AG20443 (cell line): ENCODE results near the gene EIF4E1B.
"Not testable (repeated sequence)": the region's sequence is repeated elsewhere in the genome, so short reads cannot be mapped to it uniquely, and the experiment has no call there.

ENCODE experiments used
- DNase-seq: peaks from one replicate; pipeline ENCODE4 v3.0.0; 2012; ENCODE audit warnings: low spot score, mixed read lengths

EIF4E1B gene, protein sequence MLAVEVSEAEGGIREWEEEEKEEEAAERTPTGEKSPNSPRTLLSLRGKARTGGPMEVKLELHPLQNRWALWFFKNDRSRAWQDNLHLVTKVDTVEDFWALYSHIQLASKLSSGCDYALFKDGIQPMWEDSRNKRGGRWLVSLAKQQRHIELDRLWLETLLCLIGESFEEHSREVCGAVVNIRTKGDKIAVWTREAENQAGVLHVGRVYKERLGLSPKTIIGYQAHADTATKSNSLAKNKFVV

DNA sequence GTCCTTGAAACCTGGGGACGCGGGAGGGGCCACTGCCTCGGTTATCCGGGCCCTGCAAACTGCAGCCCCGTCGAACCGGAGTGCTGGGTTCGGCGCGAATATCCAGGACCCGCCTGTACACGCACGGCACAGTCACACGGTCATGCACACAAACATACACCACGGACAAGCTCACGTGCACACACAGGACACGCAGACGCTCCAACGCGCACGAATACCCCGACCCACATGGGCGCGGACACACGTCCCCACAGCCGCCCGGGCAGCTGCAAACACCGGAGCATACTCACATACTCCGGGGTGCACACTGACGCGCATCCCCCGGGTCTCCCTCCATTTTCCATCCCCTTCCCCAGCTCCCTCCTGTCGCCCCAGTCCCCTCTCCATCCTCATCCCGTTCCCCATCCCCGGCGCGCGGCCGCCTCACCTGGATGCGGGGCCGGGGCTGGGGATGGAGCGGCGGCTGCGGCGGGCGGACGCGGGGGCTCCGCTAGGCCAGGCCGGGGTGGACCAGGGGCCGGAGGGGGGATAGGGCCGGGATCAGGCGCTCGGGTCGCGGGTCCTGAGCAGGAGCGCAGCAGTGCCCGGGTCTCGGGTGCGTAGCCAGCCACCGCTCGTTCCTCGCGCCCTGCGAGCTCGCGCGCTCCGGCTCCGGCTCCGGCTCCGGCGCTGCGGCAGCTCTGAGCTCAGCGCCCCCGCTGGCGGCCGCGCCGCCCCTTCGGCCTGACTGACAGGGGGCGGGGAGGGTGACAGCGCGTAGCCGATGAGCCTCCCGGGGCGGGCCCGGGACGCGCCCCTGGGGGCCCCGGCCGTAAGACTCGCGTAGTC is at the start of gene EIF4E1B, which contains the start of gene SNCB:
EIF4E1B (plus strand) TSS at position 823 of the 828 bp plus-strand sequence. CDS start 12,113 bp downstream, outside the sequence.
SNCB (minus strand) TSS at position 682 of the 828 bp plus-strand sequence. CDS start 880 bp downstream, outside the sequence.
- DNase-seq = peak; percentile 79

DNA sequence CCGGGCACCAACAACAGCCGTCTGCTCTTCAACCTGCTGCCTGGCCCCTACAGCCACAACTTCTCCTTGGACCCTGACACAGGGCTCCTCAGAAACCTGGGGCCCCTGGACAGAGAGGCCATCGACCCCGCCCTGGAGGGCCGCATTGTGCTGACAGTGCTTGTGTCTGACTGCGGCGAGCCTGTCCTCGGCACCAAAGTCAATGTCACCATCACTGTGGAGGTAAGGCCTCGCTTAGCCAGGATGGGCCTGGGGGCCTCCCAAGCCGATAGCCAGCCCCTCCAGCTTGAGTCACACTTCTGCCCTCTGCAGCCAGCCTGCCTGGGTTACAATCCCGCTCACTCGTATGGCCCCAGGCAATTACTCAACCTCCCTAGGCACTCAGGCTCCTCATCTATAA is 49.1 kb upstream of the EIF4E1B start:
- no peak for DNase-seq

DNA sequence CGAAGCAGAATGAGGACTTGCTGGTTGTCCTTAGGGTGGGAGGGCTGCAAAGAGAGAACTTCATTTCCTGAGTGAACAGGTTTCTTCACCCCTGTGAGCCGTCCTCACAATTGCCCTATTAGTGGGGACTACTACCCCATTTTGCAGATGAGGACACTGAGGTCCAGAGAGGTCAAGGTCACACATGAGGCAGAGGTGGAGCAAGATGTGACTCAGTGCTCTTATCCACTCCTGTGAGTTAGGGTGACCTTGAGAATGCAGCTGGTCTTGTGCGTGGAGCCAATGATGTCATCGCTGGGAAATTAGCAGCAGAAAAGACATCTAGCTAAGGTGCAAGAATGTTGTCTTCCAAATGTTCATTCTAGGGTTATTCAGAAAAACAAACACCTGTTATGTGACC is 47.4 kb upstream of the EIF4E1B start:
- DNase-seq = no peak

DNA sequence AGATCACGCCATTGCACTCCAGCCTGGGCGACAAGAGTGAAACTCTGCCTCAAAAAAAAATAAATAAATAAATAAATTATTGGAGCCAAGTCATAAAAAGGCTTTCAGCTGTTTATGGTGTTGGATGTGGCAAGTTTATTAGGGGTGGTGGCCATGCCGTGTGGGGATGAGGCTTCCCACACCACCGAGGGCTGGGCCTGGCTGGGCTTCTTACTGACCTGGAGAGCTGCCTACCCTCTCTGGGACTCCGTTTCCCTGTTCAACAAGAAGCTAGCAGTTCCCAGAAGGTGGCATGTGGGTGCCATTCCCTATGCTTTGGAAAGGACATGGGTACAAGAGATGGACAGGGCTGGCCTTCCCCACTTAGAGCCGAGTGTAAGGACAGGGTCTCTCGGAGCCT is 43.1 kb upstream of the EIF4E1B start:
- no peak for DNase-seq

DNA sequence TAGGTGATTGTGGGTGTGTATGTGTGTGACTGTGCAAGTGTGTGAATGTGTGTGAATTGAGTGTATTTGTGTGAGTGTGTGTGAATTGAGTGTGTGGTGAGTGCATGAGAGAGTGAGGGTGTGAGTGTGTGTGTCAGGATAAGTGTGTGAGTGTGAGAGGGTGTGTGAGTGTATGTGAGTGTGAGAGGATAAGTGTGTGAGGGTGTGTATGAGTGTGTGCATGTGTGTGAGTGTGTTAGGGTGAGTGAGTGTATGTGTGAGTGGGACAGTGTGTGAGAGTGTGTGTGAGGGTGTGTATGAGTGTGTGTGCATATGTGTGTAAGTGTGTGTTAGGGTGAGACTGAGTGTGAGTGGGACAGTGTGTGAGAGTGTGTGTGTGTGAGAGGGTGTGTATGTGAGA is 42.2 kb upstream of the EIF4E1B start:
- no peak for DNase-seq

DNA sequence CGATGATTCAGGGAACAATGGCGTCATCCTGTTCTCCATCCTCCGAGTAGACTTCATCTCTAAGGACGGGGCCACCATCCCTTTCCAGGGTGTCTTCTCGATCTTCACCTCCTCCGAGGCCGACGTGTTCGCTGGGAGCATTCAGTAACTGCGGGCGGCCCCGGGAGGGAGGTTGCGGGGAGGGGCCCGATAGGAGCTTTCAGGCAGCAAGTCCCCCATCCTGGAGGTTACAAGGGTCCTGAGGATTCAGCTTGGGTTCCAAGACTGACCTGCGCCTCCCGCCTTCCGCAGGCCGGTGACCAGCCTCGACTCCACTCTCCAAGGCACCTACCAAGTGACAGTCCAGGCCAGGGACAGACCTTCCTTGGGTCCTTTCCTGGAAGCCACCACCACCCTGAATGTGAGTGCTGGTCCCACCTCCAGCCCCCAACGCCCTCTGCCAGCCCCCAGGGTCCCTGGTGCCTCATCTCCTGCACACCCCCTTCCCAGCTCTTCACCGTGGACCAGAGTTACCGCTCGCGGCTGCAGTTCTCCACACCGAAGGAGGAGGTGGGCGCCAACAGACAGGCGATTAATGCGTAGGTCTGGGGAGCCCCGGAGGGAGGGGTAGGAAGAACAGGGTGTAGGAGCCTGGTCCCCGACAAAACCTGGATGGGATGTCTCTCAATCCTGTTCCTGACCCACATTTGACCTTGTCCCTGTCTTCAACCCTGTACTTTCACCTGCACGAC is 41.3 kb upstream of the EIF4E1B start:
- no peak for DNase-seq

DNA sequence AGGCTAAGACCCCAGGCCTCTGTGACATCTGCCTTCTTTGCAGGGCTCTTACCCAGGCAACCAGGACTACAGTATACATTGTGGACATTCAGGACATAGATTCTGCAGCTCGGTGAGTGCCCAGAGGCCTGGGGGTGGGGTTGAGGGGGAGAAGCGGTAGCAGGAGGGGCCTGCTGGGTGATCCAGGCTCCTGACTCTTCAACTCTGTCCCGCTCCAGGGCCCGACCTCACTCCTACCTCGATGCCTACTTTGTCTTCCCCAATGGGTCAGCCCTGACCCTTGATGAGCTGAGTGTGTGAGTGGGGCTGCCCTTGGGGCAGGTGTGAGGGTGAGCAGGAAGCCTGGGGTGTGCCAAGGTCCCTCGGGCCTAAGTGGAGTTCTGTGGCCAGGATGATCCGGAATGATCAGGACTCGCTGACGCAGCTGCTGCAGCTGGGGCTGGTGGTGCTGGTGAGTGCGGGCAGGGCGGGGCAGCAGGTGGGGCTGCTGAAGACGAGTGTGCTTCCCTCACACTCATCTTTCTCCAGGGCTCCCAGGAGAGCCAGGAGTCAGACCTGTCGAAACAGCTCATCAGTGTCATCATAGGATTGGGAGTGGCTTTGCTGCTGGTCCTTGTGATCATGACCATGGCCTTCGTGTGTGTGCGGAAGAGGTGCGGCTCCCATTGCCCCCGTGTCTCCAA is 40.3 kb upstream of the EIF4E1B start:
- DNase-seq = no peak

DNA sequence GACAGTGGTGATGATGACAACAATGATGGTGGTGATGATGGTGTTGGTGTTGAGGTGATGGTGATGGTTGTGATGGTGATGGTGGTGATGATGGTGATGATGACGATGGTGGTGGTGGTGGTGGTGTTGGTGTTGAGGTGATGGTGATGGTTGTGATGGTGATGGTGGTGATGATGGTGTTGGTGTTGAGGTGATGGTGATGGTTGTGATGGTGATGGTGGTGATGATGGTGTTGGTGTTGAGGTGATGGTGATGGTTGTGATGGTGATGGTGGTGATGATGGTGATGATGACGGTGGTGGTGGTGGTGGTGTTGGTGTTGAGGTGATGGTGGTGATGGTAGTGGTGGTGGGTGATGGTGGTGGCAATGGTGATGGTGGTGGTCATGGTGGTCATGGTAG is 38.8 kb upstream of the EIF4E1B start:
- DNase-seq = not testable (repeated sequence)

DNA sequence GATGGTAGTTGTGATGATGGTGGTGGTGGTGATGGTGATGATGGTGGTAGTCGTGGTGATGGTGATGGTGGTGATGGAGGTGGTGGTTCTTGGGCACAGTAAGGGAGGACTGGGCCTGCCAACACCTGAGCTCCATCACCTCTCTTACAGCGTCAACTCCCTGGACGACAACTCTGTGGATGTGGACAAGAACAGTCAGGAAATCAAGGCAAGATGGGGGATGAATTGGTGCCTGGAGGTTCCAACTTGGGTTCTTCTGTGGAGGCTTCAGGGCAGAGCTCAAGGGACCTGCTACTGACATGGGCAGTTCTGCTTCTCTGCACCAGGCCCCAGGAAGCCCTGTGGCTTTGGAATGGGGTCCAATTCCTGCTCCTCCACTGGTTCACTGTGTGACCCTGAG is 37.9 kb upstream of the EIF4E1B start:
- DNase-seq = no peak

DNA sequence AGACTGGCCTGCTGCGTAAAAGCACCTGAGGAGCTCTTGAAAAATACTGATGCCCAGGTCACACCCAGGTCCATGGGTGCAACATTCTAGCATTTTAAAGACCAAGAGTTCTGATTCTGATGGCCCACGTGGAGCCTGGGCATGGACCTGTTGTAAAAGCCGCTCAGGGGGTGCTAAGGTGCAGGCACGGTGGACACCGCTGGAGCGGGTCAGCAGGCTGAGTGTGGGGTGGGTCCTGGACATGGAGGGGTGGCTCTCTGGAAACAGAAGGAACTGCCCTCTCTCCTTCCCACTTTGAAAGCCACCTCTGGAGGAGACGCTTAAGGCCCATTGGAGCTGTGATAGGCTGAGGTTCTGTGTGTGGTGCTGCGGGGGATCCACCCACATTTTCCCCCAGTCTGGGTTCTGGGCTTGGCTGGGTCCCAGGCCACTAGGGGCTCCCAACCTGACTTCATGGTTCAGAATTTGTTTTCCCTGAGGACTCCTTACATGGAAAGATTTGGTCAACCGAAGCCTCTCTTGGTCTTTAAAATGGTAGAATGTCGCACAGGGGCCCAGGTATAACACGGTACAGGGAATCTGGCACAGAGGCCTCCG is 37.1 kb upstream of the EIF4E1B start:
- DNase-seq = no peak

DNA sequence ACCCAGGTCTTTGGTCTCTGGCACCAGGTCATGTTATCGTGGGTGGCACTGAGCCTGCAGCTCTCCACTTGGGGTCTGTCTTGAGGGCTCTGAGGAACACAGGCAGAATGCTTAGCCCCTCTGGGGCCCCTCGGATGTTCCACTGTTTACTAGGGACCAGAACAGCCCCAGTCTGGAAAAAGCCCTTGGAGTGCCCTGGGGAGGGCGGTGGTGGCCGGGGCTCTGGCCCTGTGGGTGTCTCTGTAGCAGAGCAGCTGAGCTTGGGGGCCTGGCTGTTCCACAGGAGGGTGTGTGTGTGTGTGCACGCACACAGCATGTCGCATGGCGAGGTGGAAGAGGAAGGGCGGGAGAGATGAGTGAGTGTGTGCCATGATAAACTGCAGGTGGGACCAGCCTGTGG is 35.9 kb upstream of the EIF4E1B start:
- DNase-seq = no peak

DNA sequence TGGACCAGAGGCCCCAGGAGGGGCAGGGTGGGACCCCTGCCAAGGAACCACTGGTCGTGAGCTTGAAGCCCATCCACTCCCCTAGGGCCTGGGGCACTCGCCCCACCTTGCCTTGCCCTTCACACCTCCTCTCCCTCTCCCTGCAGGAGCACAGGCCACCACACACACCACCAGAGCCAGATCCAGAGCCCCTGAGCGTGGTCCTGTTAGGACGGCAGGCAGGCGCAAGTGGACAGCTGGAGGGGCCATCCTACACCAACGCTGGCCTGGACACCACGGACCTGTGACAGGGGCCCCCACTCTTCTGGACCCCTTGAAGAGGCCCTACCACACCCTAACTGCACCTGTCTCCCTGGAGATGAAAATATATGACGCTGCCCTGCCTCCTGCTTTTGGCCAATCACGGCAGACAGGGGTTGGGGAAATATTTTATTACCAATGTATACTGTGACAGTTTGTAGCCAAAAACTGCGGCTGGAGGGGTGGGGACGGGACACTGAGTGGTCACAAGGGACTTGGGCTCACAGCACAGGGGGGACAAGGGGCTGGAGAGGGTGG is 35.0 kb upstream of the EIF4E1B start:
- DNase-seq = no peak

DNA sequence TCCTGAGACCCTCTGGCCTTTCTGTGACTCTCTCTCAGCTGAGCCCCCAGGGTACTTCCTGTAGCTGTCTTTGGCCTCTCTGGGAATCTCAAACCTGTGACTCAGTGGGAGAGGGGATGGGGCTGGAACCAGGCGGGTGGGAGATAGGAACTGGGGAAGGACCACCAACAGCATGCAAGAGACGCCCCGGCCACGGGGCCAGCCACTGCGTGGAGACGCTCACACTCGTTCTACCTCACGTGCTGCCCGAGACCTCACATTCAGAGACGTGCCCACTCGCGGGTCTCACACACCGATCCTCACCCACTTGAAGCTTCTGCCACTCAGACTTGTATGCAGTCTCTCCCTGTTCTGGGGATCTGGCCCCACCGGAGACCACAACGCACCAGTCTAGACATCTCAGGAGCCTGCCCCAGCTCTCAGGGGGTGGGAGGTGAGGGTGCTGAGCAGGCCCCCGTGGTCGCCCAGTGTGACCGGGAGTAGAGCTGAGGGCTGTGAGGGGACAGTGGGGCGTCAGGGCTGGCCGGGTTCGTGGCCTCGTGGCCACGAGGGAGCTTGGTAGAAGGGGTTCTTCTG is 34.3 kb upstream of the EIF4E1B start:
- no peak for DNase-seq

DNA sequence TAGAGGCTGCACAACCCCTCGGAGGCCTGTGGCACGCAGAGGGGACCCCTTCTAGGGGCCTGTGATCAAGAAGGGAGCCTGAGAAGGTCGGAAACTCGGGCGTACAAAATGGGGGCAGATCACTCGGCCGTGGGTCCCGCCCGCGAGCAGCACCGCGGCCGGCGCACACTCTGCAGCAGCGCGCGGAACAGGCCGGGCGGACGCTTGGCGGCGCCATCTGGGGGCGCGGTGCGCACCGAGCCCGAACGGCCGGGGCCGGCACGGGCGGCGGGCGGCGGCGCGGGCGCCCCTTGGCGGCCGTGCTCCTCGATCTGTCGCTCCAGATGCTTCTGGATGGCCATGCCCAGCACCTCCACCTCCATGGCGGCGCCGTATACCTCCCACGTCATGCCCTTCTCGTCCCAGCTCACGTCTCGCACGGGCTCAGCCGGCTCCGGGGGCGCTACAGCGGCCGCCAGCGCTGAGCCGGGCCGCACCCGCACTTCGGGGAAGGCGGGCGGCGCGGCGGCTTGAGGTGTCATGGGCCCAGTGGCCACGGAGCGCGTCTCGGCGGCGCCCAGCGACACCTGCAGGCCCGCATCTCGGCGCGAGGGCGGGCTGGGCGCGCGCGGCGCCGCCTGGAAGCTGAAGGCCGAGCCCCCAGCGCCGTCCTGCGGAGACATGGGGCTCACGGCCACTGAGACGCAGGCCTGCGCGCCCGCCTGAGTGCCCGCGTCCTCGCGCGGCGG is 33.6 kb upstream of the EIF4E1B start:
- DNase-seq = peak; percentile 76

DNA sequence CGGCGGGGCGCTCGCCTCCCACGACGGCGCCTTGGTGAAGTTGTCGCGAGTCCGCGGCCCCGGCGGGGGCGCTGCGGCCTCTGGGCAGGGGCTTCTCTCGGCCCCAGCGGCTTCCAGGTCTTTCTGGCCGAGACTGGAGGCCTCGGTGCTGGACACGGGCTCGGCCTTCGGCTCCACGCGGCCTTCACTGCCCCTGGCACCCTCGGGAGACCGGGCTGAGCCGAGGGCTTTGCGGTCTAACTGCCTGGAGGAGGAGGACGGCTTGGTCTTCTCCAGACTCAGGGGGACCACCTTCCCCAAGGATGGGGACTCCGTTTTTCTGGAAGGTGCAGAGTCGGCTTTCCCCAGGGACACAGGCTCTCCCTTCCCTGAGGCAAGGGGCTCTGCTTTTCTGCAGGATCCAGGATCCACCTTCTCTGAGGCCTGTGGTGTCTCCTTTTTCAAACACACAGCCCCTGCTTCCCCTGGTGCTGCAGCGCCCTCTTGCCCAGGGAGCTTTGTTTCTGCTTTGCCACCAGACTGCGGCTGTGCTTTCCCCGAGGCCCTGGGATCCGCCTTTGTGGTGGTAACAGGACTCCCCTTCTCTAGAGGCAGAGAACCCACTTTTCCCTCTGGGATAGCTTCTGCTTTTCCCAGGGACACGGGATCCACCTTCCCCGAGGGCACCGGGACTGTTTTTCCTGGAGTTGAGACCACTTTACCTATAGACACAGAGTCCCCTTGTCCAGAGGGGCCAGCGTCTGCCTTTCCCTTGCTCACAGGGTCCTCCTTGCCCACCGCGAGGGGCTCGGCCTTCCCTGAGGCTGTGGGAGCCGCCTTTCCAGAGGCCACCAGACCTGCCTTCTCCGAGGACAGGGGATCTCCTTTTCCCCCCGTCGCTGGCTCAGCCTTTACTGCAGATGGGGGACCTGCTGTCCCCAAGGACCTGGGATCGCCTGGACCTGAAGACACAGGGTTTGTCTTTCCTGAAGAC is 32.8 kb upstream of the EIF4E1B start:
- DNase-seq = no peak

DNA sequence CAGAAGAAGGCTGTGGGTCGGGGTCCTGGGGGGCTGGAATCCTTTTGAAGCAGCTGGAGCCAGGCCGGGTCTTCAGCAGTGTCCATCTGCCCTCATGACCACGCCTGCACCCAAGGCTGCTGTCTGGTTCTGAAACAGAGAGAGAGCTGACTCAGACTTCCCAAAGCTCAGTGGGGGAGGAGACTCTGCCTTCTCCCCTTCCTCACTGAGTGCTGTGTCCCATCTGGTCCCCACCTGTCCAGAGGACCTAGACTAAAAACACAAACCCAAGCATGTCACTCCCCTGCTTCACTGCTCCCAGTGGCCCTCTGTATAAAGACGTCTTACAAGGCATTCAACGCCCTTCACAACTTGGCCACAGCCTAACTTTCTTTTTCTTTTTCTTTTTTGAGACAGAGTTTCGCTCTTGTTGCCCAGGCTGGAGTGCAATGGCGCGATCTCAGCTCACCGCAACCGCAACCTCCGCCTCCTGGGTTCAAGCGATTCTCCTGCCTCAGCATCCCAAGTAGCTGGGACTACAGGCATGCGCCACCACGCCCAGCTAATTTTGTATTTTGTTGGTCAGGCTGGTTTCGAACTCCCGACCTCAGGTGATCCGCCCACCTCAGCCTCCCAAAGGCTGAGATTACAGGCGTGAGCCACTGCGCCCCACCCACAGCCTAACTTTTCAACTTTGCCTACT is 30.6 kb upstream of the EIF4E1B start:
- DNase-seq = not testable (repeated sequence)

DNA sequence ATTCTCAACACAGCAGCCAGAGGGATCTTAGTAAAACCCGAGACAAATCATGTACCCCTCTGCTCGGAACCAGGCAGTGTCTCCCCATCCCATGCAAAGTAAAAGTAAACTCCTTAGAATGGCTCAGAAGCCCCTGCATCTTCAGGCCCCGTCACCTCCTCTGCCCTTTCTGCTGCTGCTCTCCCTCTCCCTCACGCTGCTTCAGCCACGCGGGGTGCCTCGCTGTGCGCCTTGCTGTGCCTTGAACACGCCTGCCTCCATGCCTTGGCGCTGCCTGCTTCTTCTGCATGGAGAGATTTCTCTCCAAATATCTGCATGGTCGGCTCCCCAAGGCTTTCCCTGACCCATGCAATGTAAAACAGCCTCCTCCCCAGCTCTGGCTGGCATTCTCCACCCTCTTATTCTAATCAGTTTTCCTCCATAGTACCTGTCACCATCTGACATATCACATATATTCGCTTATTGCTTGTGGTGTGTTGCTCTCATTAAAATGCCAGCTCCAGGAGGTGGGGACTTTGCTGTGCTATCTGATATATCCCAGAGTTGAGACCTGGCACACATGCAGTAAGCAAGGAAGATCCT is 28.5 kb upstream of the EIF4E1B start:
- no peak for DNase-seq

DNA sequence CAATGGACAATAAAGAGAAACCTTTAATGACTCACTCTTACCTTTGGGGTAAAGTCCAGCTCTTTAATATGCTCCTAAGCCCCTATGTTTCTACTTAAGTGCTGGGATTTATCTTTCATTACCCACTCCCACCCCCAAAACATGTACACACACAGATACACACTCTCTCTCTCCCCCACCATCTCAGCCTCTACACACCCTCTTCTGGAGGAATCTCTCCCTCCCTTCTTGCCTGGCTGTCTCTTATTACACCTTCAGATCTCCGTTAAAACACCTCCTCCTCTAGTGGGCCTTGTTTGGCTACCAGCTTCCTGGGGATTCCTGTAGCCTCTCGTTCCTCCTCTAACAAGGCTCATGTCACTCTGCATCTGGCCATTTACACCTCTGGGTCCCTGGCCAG is 27.4 kb upstream of the EIF4E1B start:
- DNase-seq = no peak
